DOHH2 (cell line): Measurements from ENCODE around the gene OR5W2.
"Not testable (repeated sequence)": the region's sequence is repeated elsewhere in the genome, so short reads cannot be mapped to it uniquely, and the experiment has no call there.

Experiments
- H3F3A ChIP-seq: fragments of 200-600 bp; sonication (generic), shearing (Covaris generic); 2 replicates; pipeline ENCODE4 v1.6.0; 2016; ENCODE audit warnings: antibody characterized with exemption, mild to moderate bottlenecking; ENCODE audit not compliant: control insufficient read depth, insufficient read depth
- H3K27ac ChIP-seq: fragments of 200-600 bp; sonication (generic); 2 replicates; pipeline ENCODE4 v1.5.1; 2014; ENCODE audit warnings: low read depth, mild to moderate bottlenecking, low read length, moderate library complexity
- H3K27me3 ChIP-seq: fragments of 200-600 bp; sonication (generic); 2 replicates; pipeline ENCODE4 v1.6.1; 2014; ENCODE audit warnings: mild to moderate bottlenecking, low read length, mixed read lengths; ENCODE audit not compliant: control insufficient read depth
- H3K36me3 ChIP-seq: fragments of 200-600 bp; sonication (generic); 2 replicates; pipeline ENCODE4 v1.6.1; 2014; ENCODE audit warnings: mild to moderate bottlenecking, low read length, moderate library complexity, mixed read lengths; ENCODE audit not compliant: control insufficient read depth
- H3K4me1 ChIP-seq: fragments of 200-600 bp; sonication (generic); 2 replicates; pipeline ENCODE4 v1.6.1; 2014; ENCODE audit warnings: mild to moderate bottlenecking, low read length, mixed read lengths; ENCODE audit not compliant: control insufficient read depth
- H3K4me2 ChIP-seq: fragments of 200-600 bp; sonication (generic); 2 replicates; pipeline ENCODE4 v1.6.0; 2014; ENCODE audit warnings: mild to moderate bottlenecking, low read length, moderate library complexity
- H3K4me3 ChIP-seq: fragments of 200-600 bp; sonication (generic); 2 replicates; pipeline ENCODE4 v1.5.1; 2014; ENCODE audit warnings: mild to moderate bottlenecking, low read length, mixed read lengths
- H3K79me2 ChIP-seq: fragments of 200-600 bp; sonication (generic); 2 replicates; pipeline ENCODE4 v1.6.1; 2014; ENCODE audit warnings: mild to moderate bottlenecking, low read length, mixed read lengths; ENCODE audit not compliant: control insufficient read depth
- H3K9me2 ChIP-seq: fragments of 200-600 bp; sonication (generic); replicated peaks from 2 replicates; pipeline ENCODE4 v1.6.1; 2014; ENCODE audit warnings: mild to moderate bottlenecking, low read length, mixed read lengths; ENCODE audit not compliant: control insufficient read depth
- H3K9me3 ChIP-seq: fragments of 200-600 bp; sonication (generic); 2 replicates; pipeline ENCODE4 v1.6.1; 2014; ENCODE audit warnings: antibody characterized with exemption, low read length, mixed read lengths; ENCODE audit not compliant: control insufficient read depth, insufficient read depth
- H4K20me1 ChIP-seq: fragments of 200-600 bp; sonication (generic); 2 replicates; pipeline ENCODE4 v1.6.0; 2014; ENCODE audit warnings: low read depth, mild to moderate bottlenecking, antibody characterized with exemption, low read length, moderate library complexity; ENCODE audit not compliant: control insufficient read depth, insufficient read depth

OR5W2 gene

GRCh38 chr11:55867354-55867753 lies 47.0 kb downstream of the OR5W2 start:
- not testable (repeated sequence) for H3K27me3 ChIP-seq, H3K9me3 ChIP-seq, H3K9me2 ChIP-seq, H3K36me3 ChIP-seq, H3F3A ChIP-seq, H4K20me1 ChIP-seq, H3K79me2 ChIP-seq, H3K4me2 ChIP-seq, H3K4me1 ChIP-seq, H3K4me3 ChIP-seq, H3K27ac ChIP-seq
